Measurements from ENCODE around the gene MYL7. TPM values are rescaled to one million over a fixed set of nuclear protein-coding genes. Genes with fewer than 3 reads are reported as not detected.

MYL7 gene
- total and polyA plus RNA-seq, 9 of the 15 experiments (the other 6 are each of a cell fraction or from before 2014, with no cell fraction given), result not detected

DNA sequence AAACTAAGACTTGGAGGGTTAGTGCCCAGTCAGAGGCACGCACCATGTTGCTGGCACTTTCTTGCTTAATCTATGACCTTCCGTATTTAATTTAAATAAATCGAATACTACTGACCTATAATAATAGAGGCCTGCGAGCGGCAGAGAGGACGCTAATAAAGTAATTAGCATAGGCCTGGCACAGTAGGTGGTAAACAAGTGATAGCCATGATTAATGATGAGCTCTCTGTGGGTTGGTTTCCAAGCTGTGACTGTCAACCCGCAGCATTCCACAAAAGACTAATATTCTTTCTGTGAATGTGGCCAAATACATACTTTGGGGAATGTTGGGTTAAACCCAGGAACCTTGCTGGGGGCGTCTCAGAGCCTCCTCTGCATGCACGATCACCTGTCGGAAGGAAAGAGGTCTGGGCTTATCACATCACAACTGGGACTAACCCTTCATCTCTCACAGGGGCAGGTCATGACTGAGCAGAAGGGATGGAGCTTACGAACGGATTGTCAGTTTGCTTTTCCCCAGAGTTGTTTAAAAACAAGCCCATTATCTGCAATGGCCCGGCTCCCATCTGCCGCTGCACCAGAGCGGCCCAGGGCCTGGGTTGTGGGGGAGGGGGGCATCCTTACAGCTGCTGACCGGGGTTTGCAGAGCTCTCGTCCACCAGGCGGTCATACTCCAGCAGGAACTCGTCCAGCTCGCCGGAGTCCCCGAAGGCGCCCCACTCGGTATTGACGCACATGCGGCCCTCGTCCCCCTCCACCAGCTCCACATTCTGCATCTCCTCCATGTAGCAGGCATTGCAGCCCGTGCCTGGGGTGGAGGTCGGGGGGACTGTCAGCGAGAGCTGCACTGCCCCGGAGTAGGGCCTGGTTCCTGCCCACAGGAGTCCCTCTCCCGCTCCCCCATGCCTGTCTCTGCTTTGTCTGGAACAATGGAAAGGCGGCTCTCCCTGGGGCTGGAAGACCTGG is 6.2 kb upstream of the MYL7 start (continued):
- TF ChIP-seq EHMT2 (IDR thresholded peaks at IDR 0.05), result no peak
- TF ChIP-seq, protein P1, sequence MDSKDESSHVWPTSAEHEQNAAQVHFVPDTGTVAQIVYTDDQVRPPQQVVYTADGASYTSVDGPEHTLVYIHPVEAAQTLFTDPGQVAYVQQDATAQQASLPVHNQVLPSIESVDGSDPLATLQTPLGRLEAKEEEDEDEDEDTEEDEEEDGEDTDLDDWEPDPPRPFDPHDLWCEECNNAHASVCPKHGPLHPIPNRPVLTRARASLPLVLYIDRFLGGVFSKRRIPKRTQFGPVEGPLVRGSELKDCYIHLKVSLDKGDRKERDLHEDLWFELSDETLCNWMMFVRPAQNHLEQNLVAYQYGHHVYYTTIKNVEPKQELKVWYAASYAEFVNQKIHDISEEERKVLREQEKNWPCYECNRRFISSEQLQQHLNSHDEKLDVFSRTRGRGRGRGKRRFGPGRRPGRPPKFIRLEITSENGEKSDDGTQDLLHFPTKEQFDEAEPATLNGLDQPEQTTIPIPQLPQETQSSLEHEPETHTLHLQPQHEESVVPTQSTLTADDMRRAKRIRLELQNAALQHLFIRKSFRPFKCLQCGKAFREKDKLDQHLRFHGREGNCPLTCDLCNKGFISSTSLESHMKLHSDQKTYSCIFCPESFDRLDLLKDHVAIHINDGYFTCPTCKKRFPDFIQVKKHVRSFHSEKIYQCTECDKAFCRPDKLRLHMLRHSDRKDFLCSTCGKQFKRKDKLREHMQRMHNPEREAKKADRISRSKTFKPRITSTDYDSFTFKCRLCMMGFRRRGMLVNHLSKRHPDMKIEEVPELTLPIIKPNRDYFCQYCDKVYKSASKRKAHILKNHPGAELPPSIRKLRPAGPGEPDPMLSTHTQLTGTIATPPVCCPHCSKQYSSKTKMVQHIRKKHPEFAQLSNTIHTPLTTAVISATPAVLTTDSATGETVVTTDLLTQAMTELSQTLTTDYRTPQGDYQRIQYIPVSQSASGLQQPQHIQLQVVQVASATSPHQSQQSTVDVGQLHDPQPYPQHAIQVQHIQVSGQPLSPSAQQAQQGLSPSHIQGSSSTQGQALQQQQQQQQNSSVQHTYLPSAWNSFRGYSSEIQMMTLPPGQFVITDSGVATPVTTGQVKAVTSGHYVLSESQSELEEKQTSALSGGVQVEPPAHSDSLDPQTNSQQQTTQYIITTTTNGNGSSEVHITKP (IDR thresholded peaks at IDR 0.05; ENCODE audit: partially characterized antibody), result peak; percentile 51
- TF ChIP-seq GATA2 (CRISPR knock-in tag; IDR thresholded peaks at IDR 0.05), result peak; percentile 76
- TF ChIP-seq PHF21A (IDR thresholded peaks at IDR 0.05; ENCODE audit: borderline replicate concordance, low read depth), result peak; percentile 60; the same call in 1 of the 2 replicates
- TF ChIP-seq TSC22D4 (tag; IDR thresholded peaks at IDR 0.05), result no peak
- no peak for TF ChIP-seq ZNF668 (CRISPR knock-in tag; IDR thresholded peaks at IDR 0.05)
- TF ChIP-seq, protein P2, sequence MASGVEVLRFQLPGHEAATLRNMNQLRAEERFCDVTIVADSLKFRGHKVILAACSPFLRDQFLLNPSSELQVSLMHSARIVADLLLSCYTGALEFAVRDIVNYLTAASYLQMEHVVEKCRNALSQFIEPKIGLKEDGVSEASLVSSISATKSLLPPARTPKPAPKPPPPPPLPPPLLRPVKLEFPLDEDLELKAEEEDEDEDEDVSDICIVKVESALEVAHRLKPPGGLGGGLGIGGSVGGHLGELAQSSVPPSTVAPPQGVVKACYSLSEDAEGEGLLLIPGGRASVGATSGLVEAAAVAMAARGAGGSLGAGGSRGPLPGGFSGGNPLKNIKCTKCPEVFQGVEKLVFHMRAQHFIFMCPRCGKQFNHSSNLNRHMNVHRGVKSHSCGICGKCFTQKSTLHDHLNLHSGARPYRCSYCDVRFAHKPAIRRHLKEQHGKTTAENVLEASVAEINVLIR (CRISPR knock-in tag; IDR thresholded peaks at IDR 0.05), result no peak
- peak; percentile 39 for TF ChIP-seq CHD4 (IDR thresholded peaks at IDR 0.05; ENCODE audit: insufficient read depth, insufficient replicate concordance, low read depth, low read length, poor library complexity, severe bottlenecking)
- no peak for TF ChIP-seq RFX7 (CRISPR knock-in tag; IDR thresholded peaks at IDR 0.05)
- TF ChIP-seq SNIP1 (IDR thresholded peaks at IDR 0.05; ENCODE audit: low read depth), result no peak
- TF ChIP-seq, protein P3, sequence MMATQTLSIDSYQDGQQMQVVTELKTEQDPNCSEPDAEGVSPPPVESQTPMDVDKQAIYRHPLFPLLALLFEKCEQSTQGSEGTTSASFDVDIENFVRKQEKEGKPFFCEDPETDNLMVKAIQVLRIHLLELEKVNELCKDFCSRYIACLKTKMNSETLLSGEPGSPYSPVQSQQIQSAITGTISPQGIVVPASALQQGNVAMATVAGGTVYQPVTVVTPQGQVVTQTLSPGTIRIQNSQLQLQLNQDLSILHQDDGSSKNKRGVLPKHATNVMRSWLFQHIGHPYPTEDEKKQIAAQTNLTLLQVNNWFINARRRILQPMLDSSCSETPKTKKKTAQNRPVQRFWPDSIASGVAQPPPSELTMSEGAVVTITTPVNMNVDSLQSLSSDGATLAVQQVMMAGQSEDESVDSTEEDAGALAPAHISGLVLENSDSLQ (IDR thresholded peaks at IDR 0.05), result peak; percentile 65
- peak; percentile 15 for TF ChIP-seq FOSL1 (tag; conservative IDR thresholded peaks at IDR 0.05)
- TF ChIP-seq SREBF2 (CRISPR knock-in tag; IDR thresholded peaks at IDR 0.05), result no peak
- TF ChIP-seq NCOR1 (IDR thresholded peaks at IDR 0.05), result peak; percentile 88
- 0 out of 2 replicates have a peak, but pooled peaks have one; percentile 34 for TF ChIP-seq TRIM28 (IDR thresholded peaks at IDR 0.05)
- peak; percentile 73; the same call in 1 of the 2 replicates for TF ChIP-seq ZEB2 (IDR thresholded peaks at IDR 0.05)
- peak; percentile 54 for TF ChIP-seq TAF1 (IDR thresholded peaks at IDR 0.05; ENCODE audit: control insufficient read depth, extremely low read depth, insufficient read depth, low read length, severe bottlenecking)
- TF ChIP-seq ZNF717 (CRISPR knock-in tag; IDR thresholded peaks at IDR 0.05), result no peak
- no peak for TF ChIP-seq ZNF707 (CRISPR knock-in tag; conservative IDR thresholded peaks at IDR 0.05)
- peak; percentile 92 for TF ChIP-seq CTBP1 (IDR thresholded peaks at IDR 0.05; ENCODE audit: borderline replicate concordance)
